Testis (tissue), 3 donors: ENCODE results near the gene MYL12B. TPM values are rescaled to one million over a fixed set of nuclear protein-coding genes. Genes with fewer than 3 reads are reported as not detected.

Experiments
- DNase-seq: peaks from one replicate; pipeline ENCODE4 v3.0.0-alpha.2; 2019
- H3K27ac ChIP-seq, 2 donors: fragments of 200-600 bp; sonication (generic); one replicate each; pipeline ENCODE4 v1.5.1; 2019
- H3K27me3 ChIP-seq: fragments of 200-600 bp; sonication (generic); one replicate; pipeline ENCODE4 v1.5.1; 2019
- H3K36me3 ChIP-seq: fragments of 200-600 bp; sonication (generic); one replicate; pipeline ENCODE4 v1.5.1; 2017; ENCODE audit warnings: low read depth; ENCODE audit errors: missing control alignments
- H3K4me1 ChIP-seq: fragments of 200-600 bp; sonication (generic); one replicate; pipeline ENCODE4 v1.5.1; 2019
- H3K4me3 ChIP-seq, 2 donors: fragments of 200-600 bp; sonication (generic); one replicate each; pipeline ENCODE4 v1.5.1; 2017 to 2019
- H3K9me3 ChIP-seq: fragments of 200-600 bp; sonication (generic); one replicate; pipeline ENCODE4 v1.5.1; 2017
- POLR2A ChIP-seq: fragments of 450-650 bp; IDR thresholded peaks from one replicate; pipeline ENCODE4 v1.6.1; 2017; ENCODE audit warnings: antibody characterized with exemption, mild to moderate bottlenecking, moderate library complexity
- WGBS, 2 donors: methylation state at CpG; one replicate each; pipeline ENCODE4 v1.1.5; 2018; 5-methylcytosine and 5-hydroxymethylcytosine counted together
- intact Hi-C: fragments of 100-400 bp; cut with DNase I; formaldehyde crosslinking; loops from one replicate; pipeline ENCODE4 v1.15.1; 2023; ENCODE audit warnings: low total_unique reads
- polyA plus RNA-seq: library from polyadenylated mRNA; stranded (reverse); fragments of 350-450 nt; fragmentation: Illumina TruSeq; extraction: RNeasy Lipid Tissue Mini Kit (QIAGEN cat#74804); gene quantifications from one replicate; pipeline ENCODE4 v1.2.3, GENCODE V29; 2014; ENCODE audit warnings: low read depth, low replicate concordance; ENCODE audit not compliant: insufficient read depth
- total RNA-seq, 2 donors: library from RNA; depleted of rRNA; stranded (reverse); fragments of >200 nt; gene quantifications; one replicate each; pipeline ENCODE4 v1.2.3, GENCODE V29; 2016
- TF ChIP-seq, protein P1 (sequence below), 3 experiments: fragments of 450-650 bp in 2 of 3; fragments of 200-600 bp in 1 of 3; sonication (generic) in 1 of 3; IDR thresholded peaks; one replicate each; pipeline ENCODE4 v1.5.1; 2016 to 2019; ENCODE audit warnings: antibody characterized with exemption in 3 of 3, mild to moderate bottlenecking in 2 of 3, moderate library complexity in 1 of 3

Gene MYL12B
- total and polyA plus RNA-seq, 3 donors from 2014 or later = 215 to 372 (median 255) TPM

DNA sequence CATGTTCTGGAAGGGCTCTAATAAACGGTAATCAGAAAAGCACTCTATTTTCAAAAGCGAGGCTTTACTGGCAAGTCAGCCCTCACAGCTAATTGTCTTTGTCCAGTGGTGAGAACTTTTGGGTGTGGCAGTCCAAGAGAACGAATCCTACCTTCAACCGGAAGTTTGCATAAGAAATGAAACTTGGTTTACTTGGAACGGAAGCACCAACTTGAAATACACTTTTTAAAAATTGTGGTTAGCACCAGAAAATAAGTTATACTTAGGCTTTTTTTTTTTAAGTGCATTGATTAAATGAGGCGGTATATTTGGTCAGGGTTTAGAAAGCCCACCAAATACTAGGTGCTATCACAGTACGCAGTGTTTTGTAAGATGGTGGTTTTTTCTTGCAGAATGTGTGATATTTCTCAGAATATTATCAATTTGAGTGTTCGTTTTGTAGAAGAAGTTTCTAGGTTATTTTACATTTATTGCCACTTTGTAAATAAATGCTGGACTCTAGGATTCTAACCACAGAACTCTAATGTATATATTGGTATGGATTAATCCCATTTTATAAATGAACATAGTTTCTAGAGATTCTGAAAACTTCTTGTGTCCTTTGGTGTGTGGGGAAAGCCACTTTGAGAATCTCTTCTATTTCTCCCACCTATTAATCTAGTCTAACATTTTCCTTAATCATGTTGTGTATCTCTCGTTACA lies 13.1 kb upstream of the MYL12B start:
- intact Hi-C loops = loop anchor here (10.0 kb wide), 3 partner anchors 94 to 314 kb away; partner anchors contain the start of gene LPIN2
- peak overlapping the region; percentile 94 to 97 for H3K27ac ChIP-seq
- H3K4me3 ChIP-seq = peak overlapping the region; percentile 77 to 93
- no peaks in the 10 kb centered on the region for H3K36me3 ChIP-seq
- no peaks in the 10 kb centered on the region for H3K27me3 ChIP-seq
- WGBS, 2 donors = 7 to 14% methylated on average over 9 of the region's 9 CpGs
- peak; percentile 40 for DNase-seq
- TF ChIP-seq, protein P1, sequence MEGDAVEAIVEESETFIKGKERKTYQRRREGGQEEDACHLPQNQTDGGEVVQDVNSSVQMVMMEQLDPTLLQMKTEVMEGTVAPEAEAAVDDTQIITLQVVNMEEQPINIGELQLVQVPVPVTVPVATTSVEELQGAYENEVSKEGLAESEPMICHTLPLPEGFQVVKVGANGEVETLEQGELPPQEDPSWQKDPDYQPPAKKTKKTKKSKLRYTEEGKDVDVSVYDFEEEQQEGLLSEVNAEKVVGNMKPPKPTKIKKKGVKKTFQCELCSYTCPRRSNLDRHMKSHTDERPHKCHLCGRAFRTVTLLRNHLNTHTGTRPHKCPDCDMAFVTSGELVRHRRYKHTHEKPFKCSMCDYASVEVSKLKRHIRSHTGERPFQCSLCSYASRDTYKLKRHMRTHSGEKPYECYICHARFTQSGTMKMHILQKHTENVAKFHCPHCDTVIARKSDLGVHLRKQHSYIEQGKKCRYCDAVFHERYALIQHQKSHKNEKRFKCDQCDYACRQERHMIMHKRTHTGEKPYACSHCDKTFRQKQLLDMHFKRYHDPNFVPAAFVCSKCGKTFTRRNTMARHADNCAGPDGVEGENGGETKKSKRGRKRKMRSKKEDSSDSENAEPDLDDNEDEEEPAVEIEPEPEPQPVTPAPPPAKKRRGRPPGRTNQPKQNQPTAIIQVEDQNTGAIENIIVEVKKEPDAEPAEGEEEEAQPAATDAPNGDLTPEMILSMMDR (IDR thresholded peaks at IDR 0.05) = no peak
- no peak for TF ChIP-seq POLR2A
- H3K9me3 ChIP-seq = no peaks in the 10 kb centered on the region
- H3K4me1 ChIP-seq = peaks cover 24% of the 10 kb centered on the region

DNA sequence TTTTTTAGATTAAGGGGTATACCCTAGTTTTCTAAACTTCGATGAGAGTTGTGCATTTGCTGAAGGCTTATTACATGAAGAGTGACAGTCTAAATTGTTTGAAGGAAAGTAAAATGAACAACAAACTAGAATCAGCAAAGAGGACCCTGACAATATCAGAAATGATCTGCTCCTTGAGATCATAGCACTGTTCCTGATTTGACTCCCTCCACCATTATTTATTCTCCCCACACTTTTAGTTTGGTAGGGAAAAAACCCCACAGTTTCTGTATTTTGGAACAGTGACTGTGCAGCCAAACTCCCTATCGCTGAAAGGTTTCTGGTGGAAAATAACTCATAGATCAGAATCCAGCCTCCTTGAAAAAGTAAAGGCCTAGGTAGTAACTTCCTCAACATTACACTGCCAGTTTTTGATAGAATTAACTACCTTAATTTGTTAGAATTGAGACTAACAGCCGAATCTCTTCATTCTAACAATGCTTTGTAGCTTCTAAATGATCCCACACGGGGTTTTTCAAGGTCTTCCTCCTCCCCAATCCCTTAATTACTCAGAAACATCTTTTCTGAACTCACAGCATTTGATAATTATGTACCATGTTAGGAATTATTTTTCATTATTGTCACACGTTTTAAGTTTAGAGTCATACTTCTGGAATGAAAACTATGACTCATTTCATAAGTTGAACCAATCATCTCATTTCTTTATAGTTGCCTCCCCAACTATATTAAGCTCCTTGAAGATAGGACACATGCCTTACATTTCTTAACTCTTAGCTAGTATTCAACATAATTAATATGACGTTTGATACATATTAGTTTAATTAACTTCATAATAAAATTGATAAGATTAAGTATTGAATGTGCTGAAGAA lies 11.5 kb upstream of the MYL12B start:
- intact Hi-C loops = no loop called here
- no peaks in the 10 kb centered on the region for H3K27me3 ChIP-seq
- H3K27ac ChIP-seq = peak overlapping the region in 1 of 2 donors; percentile 68
- no peaks in the 10 kb centered on the region for H3K36me3 ChIP-seq
- DNase-seq = no peak
- H3K4me1 ChIP-seq = peaks cover 17% of the 10 kb centered on the region
- H3K9me3 ChIP-seq = no peaks in the 10 kb centered on the region
- TF ChIP-seq, protein P1 (IDR thresholded peaks at IDR 0.05) = no peak
- TF ChIP-seq POLR2A = no peak
- no peak overlapping the region for H3K4me3 ChIP-seq
- WGBS, 2 donors = 31 to 32% methylated on average over 6 of the region's 6 CpGs

DNA sequence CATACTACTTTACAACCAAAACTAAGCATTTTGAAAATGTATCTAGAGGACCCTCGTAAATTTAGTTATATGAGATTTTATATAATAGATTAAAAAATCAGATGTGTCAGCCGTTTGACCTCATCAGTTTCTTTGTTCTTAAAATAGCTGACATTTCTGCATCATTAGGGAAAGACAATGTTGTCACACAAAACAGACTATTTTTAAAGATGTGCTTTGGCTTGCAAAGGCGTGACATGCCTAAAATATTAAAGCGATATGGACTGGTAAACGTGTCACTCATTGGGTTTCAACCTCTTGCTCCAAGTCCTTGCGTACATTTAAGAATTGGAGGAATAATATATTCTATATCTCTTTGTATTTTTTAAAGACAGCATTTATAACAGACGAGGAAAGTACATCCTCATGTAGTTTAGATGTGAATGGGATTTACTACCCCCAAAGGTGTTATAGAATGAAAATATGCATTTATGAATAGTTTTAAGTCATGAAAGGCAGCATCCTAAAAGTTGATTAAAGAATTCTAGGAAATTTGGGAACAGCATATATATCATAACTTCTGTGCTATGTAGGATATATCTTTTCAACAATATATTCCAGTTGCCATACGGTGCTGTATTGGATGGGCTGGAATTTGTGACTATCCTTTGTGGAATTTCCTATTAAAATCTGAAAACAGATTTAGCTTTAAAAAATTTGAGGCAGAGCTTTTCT lies 10.5 kb upstream of the MYL12B start:
- WGBS, 2 donors = 68 to 79% methylated on average over 8 of the region's 8 CpGs
- Histone ChIP-seq H3K36me3 (no peaks in the 10 kb centered on the region), H3K27ac (peak overlapping the region in 1 of 2 donors; percentile 68), H3K4me3 (no peak overlapping the region), H3K4me1 (peaks cover 15% of the 10 kb centered on the region), H3K27me3 (no peaks in the 10 kb centered on the region), H3K9me3 (no peaks in the 10 kb centered on the region)
- DNase-seq = no peak
- no peak for TF ChIP-seq POLR2A
- TF ChIP-seq, protein P1 (IDR thresholded peaks at IDR 0.05) = no peak
- intact Hi-C loops = no loop called here

DNA sequence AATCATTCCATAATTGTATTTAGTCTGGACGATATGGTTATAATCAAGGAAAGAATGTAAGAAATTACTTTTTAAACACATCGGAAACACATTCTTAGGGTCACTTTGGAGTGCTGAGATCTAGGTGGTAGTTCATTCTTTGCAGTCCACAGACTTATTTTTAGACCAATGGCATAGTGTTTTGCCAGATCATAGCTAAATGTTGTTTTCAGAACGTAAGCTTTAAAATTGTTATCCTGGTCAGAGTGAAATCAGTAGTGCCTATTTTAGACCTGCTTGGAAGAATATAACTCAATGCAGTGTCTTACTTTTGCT lies 10.0 kb upstream of the MYL12B start:
- H3K27me3 ChIP-seq = no peaks in the 10 kb centered on the region
- peak overlapping the region in 1 of 2 donors; percentile 12 for H3K27ac ChIP-seq
- no peaks in the 10 kb centered on the region for H3K9me3 ChIP-seq
- intact Hi-C loops = no loop called here
- no peak overlapping the region for H3K4me3 ChIP-seq
- H3K36me3 ChIP-seq = no peaks in the 10 kb centered on the region
- TF ChIP-seq, protein P1 (IDR thresholded peaks at IDR 0.05) = no peak
- no peak for TF ChIP-seq POLR2A
- WGBS, 2 donors = 54 to 59% methylated on average over 3 of the region's 3 CpGs
- no peak for DNase-seq
- peaks cover 20% of the 10 kb centered on the region for H3K4me1 ChIP-seq
